Glomerular endothelial cell (primary cell): ENCODE data around the gene RPS27L. TPM values are rescaled to one million over a fixed set of nuclear protein-coding genes. Genes with fewer than 3 reads are reported as not detected.
"Not testable (repeated sequence)": the region's sequence is repeated elsewhere in the genome, so short reads cannot be mapped to it uniquely, and the experiment has no call there.

Experiments
- DNase-seq: peaks from one replicate; pipeline ENCODE4 v3.0.0-alpha.2; 2011; ENCODE audit warnings: low read depth, low spot score; ENCODE audit errors: extremely low read depth
- total RNA-seq: library from RNA; depleted of rRNA; stranded (reverse); fragments of >200 nt; gene quantifications from 2 replicates; pipeline ENCODE4 v1.2.3, GENCODE V29; 2015

Gene RPS27L
- total RNA-seq, 1 donor from 2014 or later: 264 TPM

DNA sequence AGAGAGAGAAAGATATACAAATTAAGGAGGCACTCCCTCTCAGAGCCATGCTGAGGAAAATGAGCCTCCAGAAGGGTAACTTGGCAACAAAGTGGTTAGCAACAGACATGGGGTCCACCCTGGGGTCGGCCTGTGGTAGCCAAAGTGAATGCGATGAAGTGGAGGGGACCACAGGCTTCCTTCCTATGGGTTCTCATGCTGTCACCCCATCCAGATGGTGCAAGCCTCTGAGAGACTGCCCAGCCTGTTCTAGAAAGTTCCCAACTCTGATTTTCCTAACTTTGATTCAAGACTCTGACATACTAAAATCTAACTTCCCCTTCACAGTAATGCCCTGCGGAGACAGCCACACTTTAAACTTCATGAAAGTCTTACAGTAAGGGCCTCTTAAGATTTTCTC lies 53.9 kb downstream of the RPS27L start:
- no peak for DNase-seq

DNA sequence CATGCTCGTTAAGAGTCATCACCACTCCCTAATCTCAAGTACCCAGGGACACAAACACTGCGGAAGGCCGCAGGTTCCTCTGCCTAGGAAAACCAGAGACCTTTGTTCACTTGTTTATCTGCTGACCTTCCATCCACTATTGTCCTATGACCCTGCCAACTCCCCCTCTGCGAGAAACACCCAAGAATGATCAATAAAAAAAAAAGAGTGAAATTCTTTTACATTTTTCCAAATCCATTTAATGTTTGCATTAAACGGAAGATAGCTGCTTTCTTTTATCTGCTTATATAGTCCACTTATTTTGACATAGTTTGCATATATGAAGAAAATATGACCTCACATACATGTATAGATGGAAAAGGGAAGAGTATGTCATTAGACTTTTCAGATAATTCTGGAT lies 57.7 kb downstream of the RPS27L start:
- DNase-seq: not testable (repeated sequence)

DNA sequence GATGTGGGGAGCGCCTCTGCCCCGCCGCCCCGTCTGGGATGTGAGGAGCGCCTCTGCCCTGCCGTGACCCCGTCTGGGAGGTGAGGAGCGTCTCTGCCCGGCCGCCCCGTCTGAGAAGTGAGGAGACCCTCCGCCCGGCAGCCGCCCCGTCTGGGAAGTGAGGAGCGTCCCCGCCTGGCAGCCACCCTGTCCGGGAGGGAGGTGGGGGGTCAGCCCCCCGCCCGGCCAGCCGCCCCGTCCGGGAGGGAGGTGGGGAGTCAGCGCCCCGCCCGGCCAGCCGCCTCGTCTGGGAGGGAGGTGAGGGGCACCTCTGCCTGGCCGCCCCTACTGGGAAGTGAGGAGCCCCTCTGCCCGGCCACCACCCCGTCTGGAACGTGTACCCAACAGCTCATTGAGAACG lies 58.4 kb downstream of the RPS27L start:
- not testable (repeated sequence) for DNase-seq

Other genes starting within 250 kb of the RPS27L start
- 476 and 748 TPM in 2 replicates for gene TPM1, start 114.7 kb downstream of the RPS27L start, total RNA-seq
- gene LACTB, start 35.6 kb downstream of the RPS27L start, total RNA-seq: 24.7 and 30.6 TPM in 2 replicates
- gene RAB8B, start 32.1 kb upstream of the RPS27L start, total RNA-seq: 23.2 and 26.1 TPM in 2 replicates
- gene APH1B, start 120.1 kb upstream of the RPS27L start, total RNA-seq: 17.8 and 19.5 TPM in 2 replicates
- gene CA12, start 224.4 kb upstream of the RPS27L start, total RNA-seq: 4.9 and 5.5 TPM in 2 replicates